AG10803 (cell line): ENCODE results near the gene CYB5R4.

Source experiments
- DNase-seq: peaks from one replicate; pipeline ENCODE4 v3.0.0; 2010; ENCODE audit warnings: low read depth
- H3K4me3 ChIP-seq: 2 replicates; pipeline ENCODE4 v1.5.1; 2011; ENCODE audit warnings: mild to moderate bottlenecking, low read length, control low read depth
- CTCF ChIP-seq: conservative IDR thresholded peaks from 2 replicates; pipeline ENCODE4 v1.5.1; 2011; ENCODE audit warnings: mild to moderate bottlenecking, low read length, control low read depth, inconsistent platforms

Gene CYB5R4

GRCh38 chr6:83862776-83863471 is 3.4 kb downstream of the CYB5R4 start:
- DNase-seq: no peak
- TF ChIP-seq CTCF: no peak
- H3K4me3 ChIP-seq: no peak overlapping the region

DNA sequence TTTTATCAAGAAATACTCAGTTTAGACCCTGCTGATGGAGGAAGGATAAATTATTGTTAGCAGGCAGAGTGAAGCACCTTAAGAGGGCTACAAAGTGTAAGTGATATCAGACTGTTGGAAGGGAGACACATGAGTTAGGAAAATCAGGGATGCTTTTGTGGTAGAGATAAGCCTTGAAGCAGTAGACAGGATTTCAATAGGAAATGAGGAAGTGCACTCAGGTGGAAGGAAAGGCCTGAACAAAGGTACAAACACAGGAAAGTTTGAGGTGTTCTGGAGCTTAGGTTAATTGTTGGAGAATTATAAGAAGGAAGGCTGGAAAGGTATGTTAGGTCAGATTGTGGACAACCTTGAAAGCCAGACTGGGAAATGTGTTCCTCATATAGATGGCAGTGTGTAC is 7.6 kb downstream of the CYB5R4 start:
- TF ChIP-seq CTCF: no peak

DNA sequence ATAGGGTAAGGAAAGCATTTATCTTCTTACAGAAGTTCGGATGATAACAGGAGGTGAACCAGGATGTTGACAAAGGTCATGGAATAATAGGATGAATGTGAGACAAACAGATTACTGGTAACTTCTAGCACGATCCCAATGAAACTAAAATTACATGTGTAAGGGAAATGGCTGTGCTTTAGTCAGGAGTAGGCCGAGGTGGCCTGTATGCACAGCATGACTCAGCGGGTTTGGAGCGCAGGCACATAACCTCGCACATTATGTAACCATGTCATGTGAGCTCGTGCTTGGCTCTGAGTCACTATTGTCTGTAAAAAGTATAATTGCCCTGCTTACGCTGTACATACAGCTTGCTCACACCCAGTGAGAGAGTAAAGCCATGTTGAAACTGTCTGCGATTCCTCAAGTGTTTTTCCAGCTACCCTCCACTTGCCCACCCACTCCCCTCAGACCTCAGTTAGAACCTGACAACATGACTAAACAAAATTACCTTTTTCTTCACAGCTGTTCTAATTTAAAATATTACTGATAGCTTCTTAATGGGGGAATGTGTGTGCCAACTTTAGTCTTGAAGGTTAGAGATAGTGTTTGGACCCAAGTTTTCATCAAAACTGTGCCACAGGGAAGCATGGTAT is 8.2 kb downstream of the CYB5R4 start:
- H3K4me3 ChIP-seq: no peak overlapping the region
- no peak for TF ChIP-seq CTCF
- peak; percentile 97 for DNase-seq

More for the DNA sequence above, 7.6 kb downstream of the CYB5R4 start:
- no peak overlapping the region for H3K4me3 ChIP-seq
- DNase-seq: no peak

- no peak overlapping the region for H3K4me3 ChIP-seq
- DNase-seq: peak; percentile 47
Observed at GRCh38 chr6:83868639-83869038, 9.2 kb downstream of the CYB5R4 start.

GRCh38 chr6:83870649-83871048 is 11.2 kb downstream of the CYB5R4 start:
- H3K4me3 ChIP-seq: no peak overlapping the region
- no peak for TF ChIP-seq CTCF

More at GRCh38 chr6:83868639-83869038, 9.2 kb downstream of the CYB5R4 start:
- no peak for TF ChIP-seq CTCF

DNA sequence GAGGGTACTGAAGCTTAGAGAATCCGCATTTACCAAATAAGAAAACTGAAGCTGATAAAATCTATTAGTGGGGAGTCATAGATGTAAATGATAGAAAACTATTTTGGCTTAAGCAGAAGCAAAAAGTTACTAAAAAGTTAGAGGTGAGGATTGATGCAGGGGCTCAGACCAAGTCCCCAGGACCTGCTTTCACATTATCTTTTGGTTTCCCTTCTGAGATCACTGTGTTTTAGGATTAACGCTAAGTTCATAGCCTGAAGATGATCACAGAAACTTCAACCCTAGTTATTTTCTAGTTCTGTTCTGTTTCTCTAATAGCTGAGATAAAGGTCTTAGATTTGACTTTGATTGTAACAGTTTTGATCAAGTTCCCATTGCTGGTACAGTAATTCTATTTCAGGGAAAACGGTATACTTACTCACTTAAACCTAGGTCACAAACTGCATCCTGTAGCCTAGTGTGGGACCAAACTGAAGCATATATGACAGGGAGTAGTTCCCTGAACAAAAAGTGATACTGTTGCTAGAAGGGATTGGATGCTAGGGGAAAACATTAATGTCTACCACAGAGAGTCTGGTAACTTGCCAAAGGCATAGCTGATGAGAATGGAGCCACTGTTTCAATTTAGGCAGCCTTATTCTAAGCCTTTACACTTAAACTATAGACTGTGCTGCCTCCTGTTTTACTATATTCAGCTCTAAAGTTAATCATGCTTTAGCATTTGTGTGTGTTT is 13.1 kb downstream of the CYB5R4 start:
- peak; percentile 12 for DNase-seq
- H3K4me3 ChIP-seq: no peak overlapping the region
- TF ChIP-seq CTCF: no peak

More at GRCh38 chr6:83870649-83871048, 11.2 kb downstream of the CYB5R4 start:
- no peak for DNase-seq
